Hepatic stellate cell (primary cell): ENCODE measurements around the gene SPDEF.

ENCODE experiments used
- DNase-seq: peaks from one replicate; pipeline ENCODE4 v3.0.0; 2011; ENCODE audit warnings: low spot score

SPDEF gene

DNA sequence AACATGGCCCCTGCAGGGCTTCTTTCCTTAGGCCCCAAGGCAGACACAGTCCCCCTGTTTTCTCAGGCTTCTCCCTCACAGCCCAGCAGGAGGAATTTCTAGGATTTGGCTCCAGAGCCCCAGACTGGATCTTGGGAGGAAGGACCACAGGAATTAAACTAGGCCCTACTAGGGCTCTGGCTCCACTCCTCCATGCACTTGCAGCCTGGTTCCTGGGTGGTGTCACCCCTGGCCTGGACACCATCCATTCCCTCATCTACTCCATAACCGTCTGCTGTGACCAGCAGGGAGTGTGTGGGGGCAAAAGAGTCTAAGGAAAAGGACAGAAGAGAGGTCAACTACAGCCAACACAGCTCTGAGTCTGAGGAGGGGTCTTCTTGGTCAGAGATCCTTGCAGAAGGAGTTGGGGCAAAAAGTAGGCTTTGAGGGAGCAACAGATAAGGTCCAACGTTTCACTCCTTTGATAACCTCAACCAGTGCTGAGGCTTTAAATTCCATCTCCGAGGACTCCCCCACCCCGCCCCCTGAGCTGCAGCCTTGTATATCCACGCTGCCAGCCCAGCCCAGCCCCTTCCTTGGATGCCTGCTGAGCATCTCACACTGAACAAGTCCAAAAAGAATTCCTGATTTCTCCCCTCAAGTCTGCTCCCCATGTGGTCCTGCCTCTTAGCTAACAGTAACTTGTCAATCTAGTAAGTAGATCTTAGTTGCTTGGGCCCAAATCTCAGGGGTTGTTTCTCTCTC is 27.9 kb upstream of the SPDEF start:
- DNase-seq: no peak

DNA sequence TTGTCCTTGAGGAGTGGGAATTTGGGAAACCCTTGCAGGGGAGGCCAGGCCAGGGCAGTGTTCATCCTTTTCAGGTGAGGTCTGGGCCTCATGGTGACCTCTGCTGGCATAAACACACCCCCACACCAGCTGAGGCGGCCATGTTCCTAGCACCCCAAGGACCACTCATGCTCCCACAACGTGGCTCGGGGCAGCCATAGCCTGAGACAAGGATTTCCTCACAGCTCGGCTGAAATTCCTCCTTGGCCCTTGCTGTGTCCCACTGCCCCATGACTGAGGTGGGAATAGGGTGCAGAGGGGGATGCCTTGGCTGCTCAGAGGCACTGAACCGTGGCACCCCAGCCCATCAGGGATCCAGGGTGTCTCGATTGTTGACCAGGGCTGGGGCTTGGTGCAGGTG is 27.3 kb upstream of the SPDEF start:
- DNase-seq: no peak

DNA sequence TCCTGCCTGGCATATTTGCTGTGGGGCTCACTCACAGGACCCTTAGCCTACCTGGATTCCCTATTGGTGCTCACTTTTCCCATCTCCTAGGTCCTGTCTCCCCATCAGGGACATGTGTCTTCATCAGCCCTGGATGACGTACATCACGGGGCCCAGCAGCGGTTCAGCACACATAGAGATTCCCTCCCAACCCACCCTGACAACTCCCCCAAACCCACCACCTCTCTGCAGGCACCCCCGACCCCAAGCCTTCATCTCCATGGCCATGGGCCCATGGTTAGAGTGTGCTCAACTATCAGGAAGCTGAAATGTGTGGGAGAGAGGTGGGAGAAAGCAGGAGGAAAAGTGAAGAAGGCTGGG is 25.4 kb upstream of the SPDEF start:
- DNase-seq: no peak

DNA sequence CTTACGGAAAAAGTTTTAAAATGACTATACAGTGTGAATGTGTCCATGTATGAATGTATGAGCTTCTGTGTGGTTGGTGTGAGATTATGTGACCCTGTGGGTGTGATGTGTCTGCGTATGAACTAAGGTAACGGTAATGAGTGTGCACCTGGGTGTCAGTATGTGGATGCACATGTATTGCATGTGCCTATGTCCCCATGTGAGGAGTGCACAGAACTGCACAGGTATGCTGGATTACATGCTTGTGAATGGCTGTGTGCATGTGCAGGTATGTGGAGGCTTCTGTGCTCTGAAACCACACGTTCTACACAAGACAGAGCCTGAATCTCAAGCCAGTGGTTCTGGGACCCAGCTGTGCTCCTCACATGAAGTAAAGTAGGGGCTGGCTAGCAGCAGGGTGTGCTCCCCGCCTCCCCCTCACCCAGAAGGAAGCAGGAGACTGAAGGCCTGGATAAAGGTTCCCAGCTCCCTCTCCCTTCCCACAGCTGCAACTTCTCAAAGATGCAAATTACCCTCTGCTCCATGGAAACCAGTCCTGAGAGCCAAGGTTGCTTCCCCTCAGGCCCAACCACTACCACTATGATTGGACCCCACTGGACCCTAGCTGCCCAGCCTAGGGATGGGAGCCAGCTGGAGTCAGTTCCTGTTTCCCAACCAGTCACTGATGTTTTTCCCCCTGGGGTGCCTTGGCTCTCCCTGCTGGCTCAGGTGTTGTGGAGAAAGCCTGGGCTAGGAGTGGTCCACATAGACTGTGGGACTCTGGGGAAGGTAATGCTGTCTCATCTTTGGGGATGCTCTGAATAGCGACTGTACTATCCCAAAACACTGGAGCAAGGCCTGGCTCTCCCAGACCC is 24.8 kb upstream of the SPDEF start:
- DNase-seq: no peak

DNA sequence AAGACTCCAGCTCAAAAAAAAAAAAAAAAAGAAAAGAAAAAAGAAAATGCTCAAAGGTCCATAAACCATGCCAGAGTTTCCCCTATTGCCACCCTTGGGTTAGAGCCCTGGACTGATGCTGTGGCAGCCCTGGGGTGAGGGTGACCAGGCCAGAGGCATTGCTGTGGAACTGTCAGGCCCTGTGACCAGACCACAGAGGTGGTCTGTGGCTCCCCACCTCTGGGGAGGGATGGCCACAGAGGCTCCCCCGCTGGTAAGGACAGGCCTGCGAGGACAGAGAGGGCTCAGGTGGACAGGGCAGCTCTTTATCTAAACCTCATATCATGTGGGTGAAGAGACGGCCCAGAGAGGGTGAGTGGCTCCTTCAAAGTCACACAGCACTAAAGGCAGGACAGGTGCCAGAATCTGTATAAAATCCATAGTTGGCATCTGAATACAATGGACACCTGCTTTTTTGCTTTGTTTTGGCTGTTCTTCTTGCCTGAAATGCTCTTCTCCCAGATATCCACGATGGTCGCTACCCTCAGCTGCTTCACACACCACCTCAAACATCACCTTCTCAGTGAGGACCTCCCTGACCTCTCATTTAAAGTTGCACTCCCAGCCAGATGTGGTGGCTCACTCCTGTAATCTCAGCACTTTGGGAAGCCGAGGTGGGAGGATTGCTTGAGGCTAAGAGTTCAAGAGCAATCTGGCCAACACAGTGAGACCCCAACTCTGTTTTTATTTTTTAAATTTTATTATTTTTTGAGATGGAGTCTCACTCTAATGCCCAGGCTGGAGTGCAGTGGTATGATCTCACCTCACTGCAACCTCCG is 22.5 kb upstream of the SPDEF start:
- DNase-seq: no peak

DNA sequence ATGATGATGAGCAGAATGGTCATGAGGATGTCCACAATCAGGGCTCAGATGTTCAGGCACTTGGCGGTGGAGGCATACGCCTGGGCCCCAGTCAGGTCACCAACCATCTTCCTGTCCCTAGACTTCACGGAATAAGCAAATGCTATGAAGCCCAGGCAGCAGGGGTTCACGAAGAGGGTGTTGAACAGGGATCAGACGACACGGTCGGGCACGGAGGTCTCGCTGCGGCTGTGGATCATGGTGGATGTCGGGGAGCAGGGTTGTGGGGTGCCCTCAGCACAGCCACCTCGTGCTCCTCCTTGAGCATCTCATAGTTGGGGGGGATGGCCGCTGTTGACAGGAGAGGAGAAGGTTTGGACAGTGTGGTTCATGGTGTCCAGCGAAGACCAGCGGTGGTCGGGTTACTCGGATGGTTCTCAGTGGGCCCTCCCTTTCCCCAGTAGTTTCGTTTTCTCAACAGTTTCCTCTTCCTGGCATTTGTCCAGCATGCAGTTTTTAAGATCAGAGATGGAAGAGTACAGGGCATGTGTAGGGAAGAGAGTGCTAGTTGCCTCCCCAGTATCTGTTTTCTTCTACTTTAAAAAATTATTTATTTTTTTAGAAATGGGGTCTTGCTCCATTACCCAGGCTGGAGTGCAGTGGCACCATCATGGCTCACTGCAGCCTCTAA is 20.3 kb upstream of the SPDEF start:
- DNase-seq: no peak

DNA sequence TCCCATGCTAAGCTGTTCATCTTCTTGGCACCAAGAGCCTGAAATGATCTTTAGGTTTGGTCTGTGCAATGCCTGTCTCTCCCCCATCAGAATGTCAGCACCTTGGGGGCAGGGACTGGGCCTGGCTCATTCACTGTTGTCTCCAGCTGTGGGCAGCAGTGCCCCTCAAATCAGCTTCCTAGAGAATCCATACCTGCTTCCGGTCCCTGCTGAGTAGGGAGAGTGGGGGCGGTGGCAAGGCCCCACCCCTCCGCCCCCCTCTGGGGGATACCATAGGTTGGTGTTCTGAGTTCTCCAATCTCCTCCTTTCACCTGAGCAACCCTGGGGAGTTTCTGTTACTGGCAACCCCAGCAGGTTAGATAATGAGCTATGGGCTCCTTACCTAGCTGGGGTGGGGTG is 19.2 kb upstream of the SPDEF start:
- DNase-seq: peak; percentile 5

DNA sequence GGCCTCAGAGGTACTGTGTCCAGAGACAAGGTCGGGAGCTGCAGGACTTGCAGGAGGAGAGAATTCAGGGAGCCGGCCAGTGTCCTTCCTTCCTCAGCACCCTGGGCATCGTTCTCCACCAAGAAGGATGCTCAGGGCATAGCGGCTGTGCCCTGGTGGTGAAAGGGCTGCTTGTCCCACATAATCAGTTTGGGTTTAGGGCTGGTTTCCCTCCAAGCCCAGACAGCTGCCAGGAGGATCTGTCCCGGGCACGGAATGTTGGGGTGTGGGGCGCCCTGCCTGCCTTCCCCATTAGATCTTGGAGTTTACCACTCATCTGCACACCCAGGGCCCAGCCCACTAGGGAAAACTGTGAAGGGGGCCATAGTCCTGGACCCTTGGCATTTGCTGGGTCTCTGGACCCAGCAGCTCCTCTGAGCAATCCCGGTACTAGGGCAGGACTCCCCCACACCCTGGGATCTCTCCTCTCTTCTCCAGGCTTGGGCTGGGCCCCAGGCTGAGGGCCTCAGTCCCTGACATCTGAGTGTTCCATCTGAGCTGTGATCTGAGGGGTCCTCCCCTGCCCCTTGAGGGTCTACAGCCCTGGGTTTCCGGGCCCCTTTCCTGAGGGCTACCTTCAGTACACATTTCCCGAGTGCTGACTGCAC is 18.6 kb upstream of the SPDEF start:
- DNase-seq: peak; percentile 19

DNA sequence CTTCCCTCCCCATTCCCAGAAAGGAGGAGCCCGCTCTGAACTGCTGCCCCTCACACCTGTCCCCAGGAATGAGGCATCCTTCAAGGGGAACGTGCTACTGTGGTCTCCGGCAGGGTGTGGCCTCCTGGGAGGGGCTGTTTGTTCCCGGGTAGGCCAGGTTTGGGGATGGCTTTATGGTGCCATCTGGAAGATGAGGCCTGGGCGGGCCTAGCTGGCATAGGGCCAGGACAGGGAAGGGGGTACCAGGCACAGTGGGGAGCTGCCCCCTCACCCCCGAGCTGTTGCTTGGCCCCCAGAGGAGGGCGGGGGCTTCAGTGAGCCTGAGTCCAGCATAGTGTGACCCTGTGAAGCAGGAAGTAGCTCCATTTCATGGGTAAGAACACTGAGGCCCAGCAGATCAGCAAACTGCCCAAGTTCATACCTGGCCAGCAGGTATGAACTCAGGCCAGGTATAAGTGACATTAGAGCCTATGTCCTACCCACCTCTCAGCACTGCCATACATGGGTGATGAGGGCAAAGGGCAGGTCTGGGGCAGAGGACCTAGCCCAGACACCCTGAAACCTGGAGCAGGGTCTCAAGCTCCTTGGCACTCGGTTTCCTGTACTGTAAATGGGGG is 17.5 kb upstream of the SPDEF start:
- peak; percentile 6 for DNase-seq

DNA sequence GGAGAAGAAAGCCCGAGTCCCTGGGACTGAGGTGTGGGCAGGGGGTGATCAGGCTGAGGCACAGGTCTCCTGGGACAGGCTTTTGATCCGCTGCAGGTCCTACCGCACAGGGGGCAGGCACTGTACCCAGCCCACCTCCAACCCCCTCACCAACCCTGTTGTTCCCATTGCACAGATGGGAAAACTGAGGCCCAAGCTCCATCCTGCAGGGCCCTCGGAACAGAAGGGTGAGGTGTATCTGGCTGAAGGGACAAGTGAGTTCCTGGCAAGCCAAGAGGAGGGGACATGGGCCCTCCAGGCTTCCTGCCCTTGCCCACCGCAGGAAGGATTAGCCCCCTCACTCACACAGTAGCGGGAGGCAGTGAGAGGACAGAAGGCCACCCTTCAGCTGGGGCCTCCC is 16.5 kb upstream of the SPDEF start:
- DNase-seq: no peak

DNA sequence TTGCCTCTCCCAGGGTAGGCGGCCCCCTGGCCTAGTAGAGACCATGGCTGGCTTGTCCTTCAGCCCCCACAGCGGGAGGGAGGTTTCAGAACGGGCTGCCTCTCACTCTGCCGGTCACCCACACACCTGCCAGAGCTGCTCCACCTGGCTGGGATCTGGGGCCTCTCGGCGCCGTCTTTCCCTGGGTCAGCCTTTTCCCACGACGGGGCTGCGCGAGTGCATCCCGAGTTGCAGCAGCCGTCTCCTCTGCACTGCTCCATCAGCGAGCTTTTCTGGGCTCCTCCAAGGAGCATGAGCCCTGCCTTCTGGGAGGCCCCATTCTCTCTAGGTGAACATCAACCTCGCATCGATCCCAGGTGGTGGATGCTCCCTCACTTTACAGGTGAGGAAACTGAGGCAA is 15.9 kb upstream of the SPDEF start:
- peak; percentile 8 for DNase-seq

DNA sequence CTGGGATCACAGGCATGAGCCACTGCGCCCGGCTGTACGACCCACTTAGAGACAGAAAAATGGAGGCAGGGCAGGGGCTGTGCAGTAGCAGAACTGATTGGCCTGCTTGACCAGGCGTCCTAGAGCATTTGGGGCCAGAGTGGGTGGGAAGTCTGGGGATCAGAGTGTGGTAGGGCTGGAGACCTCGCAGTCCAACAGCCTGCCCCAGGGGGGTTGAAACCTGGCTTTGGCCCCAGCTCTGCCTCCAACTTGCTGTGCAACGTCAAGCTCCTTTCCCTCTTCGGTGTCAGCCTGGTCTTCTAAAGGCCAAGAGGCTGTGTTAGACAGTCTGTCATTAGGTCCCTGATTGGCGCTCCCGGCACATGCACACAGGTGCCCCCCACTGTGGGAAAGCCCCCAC is 15.3 kb upstream of the SPDEF start:
- DNase-seq: peak; percentile 12

DNA sequence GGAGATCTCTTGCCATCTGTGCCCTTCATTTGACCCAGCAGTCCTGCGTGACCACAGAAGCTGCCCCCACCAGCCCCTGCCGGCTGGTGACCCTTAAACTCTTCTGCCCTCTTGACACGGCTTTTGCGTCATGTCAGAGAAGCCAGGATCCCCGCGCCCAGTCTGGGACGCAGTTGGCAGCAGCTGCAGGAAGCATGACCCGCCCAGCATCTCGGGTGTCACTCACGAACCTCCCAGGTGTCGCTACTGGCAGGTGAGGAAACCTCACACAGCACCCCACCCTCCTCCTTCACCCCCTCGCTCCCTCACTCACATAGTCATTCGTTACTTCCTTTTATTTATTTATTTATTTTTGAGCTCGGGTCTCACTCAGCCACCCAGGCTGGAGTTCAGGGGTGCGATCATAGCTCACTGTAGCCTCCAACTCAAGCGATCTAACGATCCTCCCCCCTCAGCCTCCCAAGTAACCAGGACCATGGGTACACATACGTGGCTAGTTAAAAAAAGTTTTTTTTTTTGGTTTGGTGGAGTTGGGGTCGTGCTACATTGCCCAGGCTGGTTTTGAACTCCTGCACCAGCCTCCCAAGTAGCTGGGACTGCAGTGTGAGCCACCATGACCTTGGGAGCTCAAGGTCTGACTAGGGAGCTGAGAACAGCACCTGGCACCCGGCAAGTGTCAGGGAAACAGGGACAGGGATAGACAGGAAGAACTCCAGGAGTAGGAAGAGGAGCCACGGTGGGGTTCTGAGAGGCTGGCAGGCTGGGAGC is 14.1 kb upstream of the SPDEF start:
- peak; percentile 18 for DNase-seq

DNA sequence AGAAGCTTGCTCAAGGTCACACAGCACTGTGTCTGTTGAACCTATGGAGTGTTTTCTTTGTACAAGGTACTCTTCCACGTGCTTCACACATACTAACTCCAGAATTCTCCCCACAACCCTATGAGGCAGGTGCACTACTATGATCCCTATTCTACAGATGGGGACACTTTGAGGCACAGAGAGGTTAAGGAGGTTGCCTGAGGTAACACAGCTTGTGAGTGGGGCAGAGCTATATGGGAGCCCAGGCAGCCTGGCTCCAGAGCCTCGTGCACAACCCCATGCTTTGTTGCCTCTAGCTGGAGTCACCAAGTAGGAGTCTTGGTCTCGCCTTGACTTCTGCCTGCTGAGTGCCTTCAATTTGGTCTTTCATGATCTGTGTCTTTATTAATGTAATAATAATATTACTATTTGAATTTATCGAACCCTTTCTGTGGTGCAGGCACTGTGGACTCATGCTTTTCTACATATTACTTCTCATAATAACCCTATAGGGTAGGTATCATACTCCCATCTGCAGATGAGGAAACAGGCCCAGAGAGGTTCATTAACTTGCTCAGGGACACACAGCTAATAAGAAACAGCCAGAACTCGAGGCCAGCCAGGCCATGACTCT is 13.3 kb upstream of the SPDEF start:
- no peak for DNase-seq

DNA sequence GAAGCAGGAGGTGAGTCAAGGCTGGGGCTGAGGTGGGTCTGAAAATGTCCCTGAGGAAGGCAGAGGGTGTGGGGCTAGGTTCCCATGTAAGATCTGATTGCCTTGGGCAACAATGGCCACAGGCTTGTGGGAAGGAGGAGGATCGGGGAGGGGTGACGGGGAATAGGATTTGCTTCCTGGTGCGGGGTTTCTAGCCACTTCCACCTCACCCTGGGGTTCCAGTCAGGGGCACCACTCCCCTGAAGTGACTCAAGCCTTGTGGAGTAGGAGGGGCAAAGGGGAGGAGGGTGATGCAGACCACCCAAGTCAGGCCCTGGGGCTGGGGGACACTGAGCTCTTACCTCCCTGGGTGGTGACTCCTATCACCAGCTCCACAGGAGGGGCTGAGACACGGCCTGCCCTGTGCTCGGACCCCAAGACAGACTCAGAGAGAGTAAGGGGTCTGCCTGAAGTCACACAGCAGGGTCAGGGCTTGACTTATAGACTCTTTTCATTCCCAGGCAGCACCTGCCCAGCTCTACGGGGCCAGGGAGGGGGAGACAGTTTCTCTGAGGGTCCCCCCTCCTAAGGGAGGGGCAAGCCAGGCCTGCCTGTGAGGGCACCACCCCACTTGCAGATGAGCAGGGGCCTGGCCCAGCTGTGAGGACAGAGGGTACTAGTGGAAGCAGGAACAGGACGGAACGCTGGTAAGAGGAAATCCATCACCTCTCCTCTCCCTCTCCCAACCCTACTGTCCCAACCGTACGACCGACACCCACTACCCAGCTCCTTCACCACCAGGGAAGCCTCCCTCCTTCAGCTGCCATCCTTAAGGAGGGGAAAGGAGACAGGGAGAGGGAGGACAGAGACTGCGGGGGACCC is 12.4 kb upstream of the SPDEF start:
- peak; percentile 12 for DNase-seq

DNA sequence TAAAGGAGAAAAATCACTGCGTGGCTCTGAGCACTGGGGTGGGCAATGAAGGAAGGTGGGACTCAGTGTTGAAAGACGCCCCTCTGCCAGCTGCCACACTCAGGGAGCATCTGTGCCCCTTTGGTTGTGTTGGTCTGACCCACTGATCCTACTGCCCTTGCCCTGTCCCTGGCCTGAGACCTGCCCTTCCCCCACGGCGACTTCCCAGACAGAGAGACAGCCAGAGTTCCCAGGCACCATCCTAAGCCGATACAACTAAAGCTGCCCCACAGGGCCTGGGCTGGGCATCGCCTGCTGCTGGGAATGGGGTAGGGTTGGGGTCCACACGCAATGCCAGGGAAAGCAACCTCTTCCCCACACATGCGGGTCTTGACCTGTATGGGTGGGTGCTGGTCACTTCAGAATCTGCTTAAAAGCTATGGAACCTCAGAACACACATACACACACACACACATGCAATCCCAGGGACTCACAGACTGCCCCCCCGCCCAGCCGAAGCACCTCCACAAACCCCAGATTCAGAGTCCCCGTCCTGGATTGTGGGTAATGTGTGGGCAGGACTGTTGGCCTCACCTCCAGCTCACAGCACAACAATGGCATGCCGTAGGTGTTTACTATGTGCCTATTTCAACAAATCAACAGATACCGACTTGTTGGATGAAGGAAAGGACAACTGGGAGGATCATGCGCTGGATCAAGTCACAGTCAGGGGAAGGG is 10.9 kb upstream of the SPDEF start:
- no peak for DNase-seq

DNA sequence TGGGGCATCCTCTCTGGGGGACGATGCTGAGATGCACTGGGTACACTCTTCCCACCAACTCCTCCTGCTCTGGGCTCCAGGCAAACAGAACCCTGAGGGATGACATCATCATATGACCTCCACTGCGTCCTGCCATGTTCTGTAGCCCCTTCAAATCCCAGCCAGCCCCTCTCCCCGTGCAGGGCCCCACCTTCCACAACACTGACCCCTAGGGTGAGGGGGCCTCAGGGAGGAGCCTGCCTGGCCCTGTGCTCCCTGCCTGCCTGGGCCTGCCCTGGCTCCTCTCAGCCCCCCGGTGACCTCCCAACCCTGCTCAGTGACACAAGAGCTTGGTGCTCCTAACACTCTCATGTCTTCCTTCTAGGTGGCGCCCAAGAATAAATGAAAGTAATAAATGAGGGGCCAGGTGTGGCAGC is 9.6 kb upstream of the SPDEF start:
- DNase-seq: no peak

DNA sequence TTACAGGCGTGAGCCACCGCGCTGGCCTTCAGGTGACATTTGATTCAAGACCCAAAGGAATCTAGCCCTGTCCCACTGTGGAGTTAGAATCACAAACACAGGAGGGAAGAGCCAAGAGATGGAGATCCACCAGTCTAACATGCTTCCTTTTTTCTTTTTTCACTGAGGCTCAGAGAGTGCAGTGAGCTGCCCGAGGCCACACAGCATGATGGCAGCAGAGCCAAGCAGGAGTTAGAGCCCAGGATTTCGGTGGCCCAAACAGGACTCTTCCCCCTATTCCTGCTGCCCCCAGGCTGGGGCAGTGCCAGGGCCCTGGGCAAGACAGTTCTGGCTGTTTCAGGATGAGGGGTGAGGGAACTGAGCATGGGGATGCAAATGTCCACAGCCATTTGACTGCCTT is 8.1 kb upstream of the SPDEF start:
- DNase-seq: no peak
